ENCODE data around the gene OPN1LW. TPM values are rescaled to one million over a fixed set of nuclear protein-coding genes. Genes with fewer than 3 reads are reported as not detected.

The OPN1LW gene
- total RNA-seq, 1 experiment from 2014 or later: not detected

GRCh38 chrX:154096140-154097002 lies 47.7 kb upstream of the OPN1LW start:
- peak overlapping the region in 1 of 3 experiments; percentile 90; a peak in 2 of 7 replicates for H3K27ac Mint-ChIP-seq

More at GRCh38 chrX:154096140-154097002, 47.7 kb upstream of the OPN1LW start:
- no peak overlapping the region for H4K8ac ChIP-seq (replicated peaks; ENCODE audit: insufficient read length, low read depth, low read length)
- Mint-ChIP-seq H3K36me3 (ENCODE audit: insufficient read depth in 1 of 3, low read depth in 3 of 3) (peaks cover 2 to 5% (median 4%) of the 10 kb centered on the region in 3 experiments; a peak in 4 of 7 replicates), H3K27me3 (ENCODE audit: low read depth) (peaks cover 2% of the 10 kb centered on the region; the same call in 1 of the 2 replicates), H3K9me3 (peaks cover 68 to 73% of the 10 kb centered on the region in 2 experiments), H3K4me3 (peak overlapping the region; percentile 70 to 87), H3K4me1 (peaks cover 48% of the 10 kb centered on the region in 2 experiments)
- TF ChIP-seq, protein P1, sequence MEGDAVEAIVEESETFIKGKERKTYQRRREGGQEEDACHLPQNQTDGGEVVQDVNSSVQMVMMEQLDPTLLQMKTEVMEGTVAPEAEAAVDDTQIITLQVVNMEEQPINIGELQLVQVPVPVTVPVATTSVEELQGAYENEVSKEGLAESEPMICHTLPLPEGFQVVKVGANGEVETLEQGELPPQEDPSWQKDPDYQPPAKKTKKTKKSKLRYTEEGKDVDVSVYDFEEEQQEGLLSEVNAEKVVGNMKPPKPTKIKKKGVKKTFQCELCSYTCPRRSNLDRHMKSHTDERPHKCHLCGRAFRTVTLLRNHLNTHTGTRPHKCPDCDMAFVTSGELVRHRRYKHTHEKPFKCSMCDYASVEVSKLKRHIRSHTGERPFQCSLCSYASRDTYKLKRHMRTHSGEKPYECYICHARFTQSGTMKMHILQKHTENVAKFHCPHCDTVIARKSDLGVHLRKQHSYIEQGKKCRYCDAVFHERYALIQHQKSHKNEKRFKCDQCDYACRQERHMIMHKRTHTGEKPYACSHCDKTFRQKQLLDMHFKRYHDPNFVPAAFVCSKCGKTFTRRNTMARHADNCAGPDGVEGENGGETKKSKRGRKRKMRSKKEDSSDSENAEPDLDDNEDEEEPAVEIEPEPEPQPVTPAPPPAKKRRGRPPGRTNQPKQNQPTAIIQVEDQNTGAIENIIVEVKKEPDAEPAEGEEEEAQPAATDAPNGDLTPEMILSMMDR (conservative IDR thresholded peaks at IDR 0.05): no peak
- H3K9ac ChIP-seq (ENCODE audit: extremely low read depth, insufficient read length, low read length): peak overlapping the region; percentile 47
- H4K20me1 ChIP-seq (ENCODE audit: control insufficient read depth, insufficient read depth, insufficient read length): no peaks in the 10 kb centered on the region
- no peak overlapping the region for H3K14ac ChIP-seq (ENCODE audit: insufficient read depth, low read length)
- WGBS (ENCODE audit: extremely low coverage, insufficient read length, low lambda C conversion rate): no CpG with 5 or more reads among the region's 31 CpGs
- H2BK5ac ChIP-seq (ENCODE audit: insufficient read length, low read length): no peak overlapping the region
- no peaks in the 10 kb centered on the region for H3K79me1 ChIP-seq (ENCODE audit: insufficient read depth, low read depth, low read length, poor library complexity, severe bottlenecking)
- H4K91ac ChIP-seq (ENCODE audit: insufficient read length, low read depth, low read length): no peak overlapping the region
- H3K4ac ChIP-seq (ENCODE audit: low read depth, low read length): no peak overlapping the region
- H2BK120ac ChIP-seq (ENCODE audit: low read depth, low read length, poor library complexity, severe bottlenecking): no peak overlapping the region
- H3K4me2 ChIP-seq (ENCODE audit: insufficient read depth, insufficient read length, low read length): peak overlapping the region; percentile 70
- peaks cover 11% of the 10 kb centered on the region for H3K23me2 ChIP-seq (ENCODE audit: insufficient read length, low read depth, low read length, poor library complexity, severe bottlenecking)
- H3K27me3 ChIP-seq (ENCODE audit: insufficient read depth, low read length): no peaks in the 10 kb centered on the region
- H3K27ac ChIP-seq (ENCODE audit: insufficient read length, low read depth, low read length): no peak overlapping the region
- H3K79me2 ChIP-seq (ENCODE audit: insufficient read depth, low read length): peaks cover 21% of the 10 kb centered on the region
- H3K4me1 ChIP-seq (ENCODE audit: insufficient read depth, low read length): no peaks in the 10 kb centered on the region; the same call in 1 of the 2 replicates
- no peak overlapping the region for H2AK5ac ChIP-seq (ENCODE audit: insufficient read length, low read length)
- no peak overlapping the region for H3K23ac ChIP-seq (ENCODE audit: insufficient read length, low read depth, low read length)
- no peak overlapping the region for H2BK12ac ChIP-seq (ENCODE audit: insufficient read length, low read depth, low read length)
- no peak overlapping the region for H4K5ac ChIP-seq (ENCODE audit: insufficient read length, low read depth, low read length)
- no peak for DNase-seq
- H3K56ac ChIP-seq (ENCODE audit: insufficient read length, low read depth, low read length): no peak overlapping the region
- H2BK20ac ChIP-seq (ENCODE audit: low read depth, low read length, poor library complexity, severe bottlenecking): no peak overlapping the region
- H2AFZ ChIP-seq (ENCODE audit: low read length): no peak overlapping the region
- H3K9me3 ChIP-seq (ENCODE audit: control insufficient read depth, low read depth, low read length): peaks cover 37% of the 10 kb centered on the region
- H2BK15ac ChIP-seq (ENCODE audit: low read depth, low read length): no peak overlapping the region
- no peak overlapping the region for H3K18ac ChIP-seq (ENCODE audit: insufficient read length, low read depth, low read length)
- H3T11ph ChIP-seq (ENCODE audit: low read length): no peak overlapping the region
